Progenitor cell of endocrine pancreas (in vitro differentiated cells): ENCODE results near the gene CHMP4A. TPM values are rescaled to one million over a fixed set of nuclear protein-coding genes. Genes with fewer than 3 reads are reported as not detected.
A peak's percentile ranks its signal among the peaks of the same experiment; 100 is the strongest.

Experiments used
- DNase-seq: peaks from one replicate; pipeline ENCODE4 v3.0.0; 2021; ENCODE audit warnings: low spot score; ENCODE audit not compliant: unreplicated experiment
- H3K27ac Mint-ChIP-seq: 2 replicates; pipeline ENCODE4 v1.8.0; 2021; ENCODE audit warnings: mild to moderate bottlenecking, moderate library complexity, mixed read lengths
- H3K27me3 Mint-ChIP-seq: 2 replicates; pipeline ENCODE4 v1.8.0; 2021; ENCODE audit warnings: mixed read lengths
- H3K36me3 Mint-ChIP-seq: 2 replicates; pipeline ENCODE4 v1.8.0; 2022; ENCODE audit warnings: mixed read lengths; ENCODE audit not compliant: insufficient read depth
- H3K4me1 Mint-ChIP-seq: 2 replicates; pipeline ENCODE4 v1.8.0; 2021; ENCODE audit warnings: low read depth, mixed read lengths
- H3K4me3 Mint-ChIP-seq: 2 replicates; pipeline ENCODE4 v1.8.0; 2021; ENCODE audit warnings: low read depth, mild to moderate bottlenecking, moderate library complexity, mixed read lengths
- H3K9me3 Mint-ChIP-seq: 2 replicates; pipeline ENCODE4 v1.8.0; 2021; ENCODE audit warnings: low read depth, mixed read lengths
- total RNA-seq: library from RNA; stranded (reverse); gene quantifications from 2 replicates; pipeline ENCODE4 v1.2.1, GENCODE V29; 2021
- TF ChIP-seq, protein P1 (sequence below): fragments of 200-600 bp; sonication (generic); IDR thresholded peaks from one replicate; pipeline ENCODE4 v1.5.0; 2021; ENCODE audit warnings: antibody characterized with exemption, mild to moderate bottlenecking; ENCODE audit not compliant: unreplicated experiment

The CHMP4A gene
- total RNA-seq, 1 donor from 2014 or later = 54.3 TPM

DNA sequence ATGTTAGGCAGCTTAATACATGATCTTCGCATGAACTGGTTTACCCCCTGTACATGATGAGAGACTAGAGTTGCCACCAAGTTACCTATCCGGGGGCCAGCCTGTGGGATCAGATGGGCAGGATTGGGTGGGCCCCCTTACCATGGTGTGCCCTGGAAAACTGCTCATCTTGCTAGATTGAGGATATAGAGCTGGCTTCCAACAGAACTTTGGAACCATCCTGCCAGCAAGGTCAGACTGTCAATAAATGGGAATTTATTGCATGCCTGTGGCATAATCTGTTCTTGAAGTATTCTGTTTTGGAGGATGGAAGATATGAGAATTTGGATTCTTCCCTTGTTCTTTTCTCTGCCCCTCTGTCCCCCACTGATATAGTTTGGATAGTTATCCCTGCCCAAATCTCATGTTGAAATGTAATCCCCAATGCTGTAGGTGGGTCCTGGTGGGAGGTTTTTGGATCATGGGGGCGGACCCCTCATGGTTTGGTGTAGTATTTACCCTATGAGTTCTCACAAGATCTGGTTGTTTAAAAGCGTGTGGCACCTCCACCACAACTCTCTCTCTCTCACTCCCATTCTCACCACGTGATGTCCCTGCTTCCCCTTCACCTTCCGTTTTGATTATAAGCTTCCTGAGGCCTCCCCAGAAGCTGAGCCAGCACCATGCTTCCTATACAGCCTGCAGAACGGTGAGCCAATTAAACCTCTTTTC lies 14.3 kb downstream of the CHMP4A start:
- peaks cover 31% of the 10 kb centered on the region for H3K36me3 Mint-ChIP-seq
- no peak overlapping the region for H3K4me3 Mint-ChIP-seq
- peaks cover 12% of the 10 kb centered on the region for H3K9me3 Mint-ChIP-seq
- H3K27ac Mint-ChIP-seq = no peak overlapping the region
- peaks cover 16% of the 10 kb centered on the region for H3K4me1 Mint-ChIP-seq
- H3K27me3 Mint-ChIP-seq = no peaks in the 10 kb centered on the region
- TF ChIP-seq, protein P1, sequence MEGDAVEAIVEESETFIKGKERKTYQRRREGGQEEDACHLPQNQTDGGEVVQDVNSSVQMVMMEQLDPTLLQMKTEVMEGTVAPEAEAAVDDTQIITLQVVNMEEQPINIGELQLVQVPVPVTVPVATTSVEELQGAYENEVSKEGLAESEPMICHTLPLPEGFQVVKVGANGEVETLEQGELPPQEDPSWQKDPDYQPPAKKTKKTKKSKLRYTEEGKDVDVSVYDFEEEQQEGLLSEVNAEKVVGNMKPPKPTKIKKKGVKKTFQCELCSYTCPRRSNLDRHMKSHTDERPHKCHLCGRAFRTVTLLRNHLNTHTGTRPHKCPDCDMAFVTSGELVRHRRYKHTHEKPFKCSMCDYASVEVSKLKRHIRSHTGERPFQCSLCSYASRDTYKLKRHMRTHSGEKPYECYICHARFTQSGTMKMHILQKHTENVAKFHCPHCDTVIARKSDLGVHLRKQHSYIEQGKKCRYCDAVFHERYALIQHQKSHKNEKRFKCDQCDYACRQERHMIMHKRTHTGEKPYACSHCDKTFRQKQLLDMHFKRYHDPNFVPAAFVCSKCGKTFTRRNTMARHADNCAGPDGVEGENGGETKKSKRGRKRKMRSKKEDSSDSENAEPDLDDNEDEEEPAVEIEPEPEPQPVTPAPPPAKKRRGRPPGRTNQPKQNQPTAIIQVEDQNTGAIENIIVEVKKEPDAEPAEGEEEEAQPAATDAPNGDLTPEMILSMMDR = no peak
- DNase-seq = no peak

DNA sequence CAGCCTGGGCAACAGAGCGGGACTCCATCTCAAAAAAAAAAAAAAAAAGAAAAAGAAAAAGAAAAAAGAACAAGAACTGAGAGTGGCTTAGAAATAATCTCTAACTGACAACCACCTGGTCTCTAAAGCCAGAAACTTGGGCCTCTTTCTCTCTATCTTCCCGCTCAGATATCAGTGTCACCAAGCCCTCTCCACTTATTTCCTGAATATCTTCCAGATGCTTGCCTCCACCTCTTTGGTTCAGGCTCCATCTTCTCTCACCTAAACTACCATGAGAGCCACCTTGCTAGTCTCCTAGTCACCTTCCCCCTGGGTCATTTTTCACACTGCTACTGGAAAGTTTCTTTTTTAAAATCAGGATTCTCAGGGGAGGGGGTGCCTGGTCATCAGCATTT lies 16.2 kb downstream of the CHMP4A start:
- DNase-seq = no peak
- peak overlapping the region; percentile 88 for H3K27ac Mint-ChIP-seq
- H3K27me3 Mint-ChIP-seq = no peaks in the 10 kb centered on the region
- H3K9me3 Mint-ChIP-seq = peaks cover 5% of the 10 kb centered on the region
- peak overlapping the region; percentile 91 for H3K4me3 Mint-ChIP-seq
- TF ChIP-seq, protein P1 = no peak
- peaks cover 26% of the 10 kb centered on the region for H3K36me3 Mint-ChIP-seq
- H3K4me1 Mint-ChIP-seq = peaks cover 17% of the 10 kb centered on the region

DNA sequence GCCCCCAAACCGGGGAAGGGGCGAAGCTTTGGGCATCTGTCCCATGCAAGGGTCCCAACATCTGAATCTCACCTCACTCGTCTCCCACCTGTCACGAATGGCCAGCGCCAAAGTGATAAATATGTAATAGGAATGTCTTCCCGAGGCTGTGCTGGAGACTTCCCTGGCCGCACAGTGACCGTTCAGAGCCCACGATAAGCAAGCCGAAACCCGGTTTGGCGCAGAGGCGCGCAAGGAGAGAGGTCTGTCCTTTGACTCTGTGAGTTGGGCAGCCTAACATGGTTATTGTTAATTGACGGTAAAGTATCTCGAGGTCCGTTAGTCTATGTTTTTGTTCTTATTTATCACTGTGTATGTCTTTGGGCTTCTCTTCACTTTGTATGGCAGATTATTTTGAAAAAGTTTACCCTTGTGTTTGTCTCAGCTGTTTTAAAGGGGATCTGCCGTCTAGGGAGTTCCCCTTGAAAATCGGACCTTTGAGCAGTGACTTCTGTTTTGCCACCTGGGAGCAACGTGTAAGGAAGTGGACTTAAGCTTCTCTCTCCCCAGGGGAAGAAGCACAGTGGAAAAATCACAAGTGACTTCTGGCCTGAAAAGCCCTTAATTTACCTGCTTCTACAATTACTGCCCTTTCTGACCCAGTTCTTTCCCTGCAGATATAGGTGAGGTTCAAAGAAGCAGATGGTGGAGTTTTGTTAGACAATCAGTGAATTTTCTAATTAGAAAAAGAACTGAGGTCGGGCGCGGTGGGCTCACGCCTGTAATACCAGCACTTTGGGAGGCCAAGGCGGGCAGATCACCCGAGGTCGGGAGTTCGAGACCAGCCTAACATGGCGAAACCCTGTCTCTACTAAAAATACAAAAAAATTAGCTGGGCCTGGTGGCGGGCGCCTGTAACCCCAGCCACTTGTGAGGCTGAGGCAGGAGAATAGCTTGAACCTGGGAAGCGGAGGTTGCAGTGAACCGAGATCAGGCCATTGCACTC lies 16.9 kb downstream of the CHMP4A start:
- DNase-seq = no peak
- peak overlapping the region; percentile 91 for H3K4me3 Mint-ChIP-seq

DNA sequence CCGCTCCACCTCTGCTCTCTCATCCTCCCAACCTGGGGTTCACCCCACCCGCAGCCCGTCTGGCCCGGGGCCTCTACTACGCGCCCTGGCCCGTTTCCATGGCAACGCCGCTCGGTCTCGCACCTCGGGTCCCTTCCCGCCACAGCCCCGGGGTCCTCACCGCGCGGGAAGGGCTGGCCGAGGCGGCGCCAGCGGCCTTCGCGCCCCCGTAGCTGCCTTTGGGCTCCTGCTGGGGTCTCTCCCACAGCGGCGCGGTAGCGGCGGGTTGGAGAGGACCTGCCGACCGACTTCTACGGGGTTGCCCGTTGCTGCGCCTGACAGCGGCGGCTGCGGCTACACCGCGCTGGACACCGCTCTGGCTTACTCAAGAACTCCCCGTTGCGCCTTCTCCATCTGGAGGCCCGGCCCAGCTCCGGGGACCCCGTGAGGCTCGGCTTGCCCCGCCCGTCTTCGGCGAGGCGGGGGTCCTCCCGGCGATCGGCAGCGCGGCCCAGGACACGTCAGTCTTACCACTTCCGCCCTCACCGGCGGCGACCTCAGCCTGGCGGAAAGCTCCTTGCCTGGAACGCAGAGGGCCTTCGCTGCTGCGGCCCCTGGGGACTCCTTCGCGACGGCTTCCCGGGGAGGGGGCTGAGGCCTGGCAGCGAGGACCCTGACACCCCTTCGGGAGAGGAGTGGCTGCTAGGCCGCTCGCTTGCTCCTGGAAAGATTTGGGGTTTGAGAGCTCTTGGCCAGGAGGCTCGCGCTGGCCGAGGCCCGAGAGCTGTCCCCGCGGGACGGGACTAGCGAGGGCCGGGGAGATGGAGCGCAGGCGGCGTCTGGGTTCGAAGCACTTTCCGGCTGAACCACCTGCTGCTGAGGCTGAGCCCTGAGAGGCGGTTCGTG lies 17.9 kb downstream of the CHMP4A start, which contains the start of gene TM9SF1:
TSS of gene TM9SF1 (minus strand) at position 256 of the 885 bp plus-strand sequence. CDS start 422 bp downstream, outside the sequence.
- DNase-seq = peak; percentile 63
- Mint-ChIP-seq H3K36me3 (peaks cover 24% of the 10 kb centered on the region), H3K9me3 (no peaks in the 10 kb centered on the region), H3K4me3 (peak within 1 kb of the TSS; percentile 91), H3K4me1 (peaks cover 17% of the 10 kb centered on the region), H3K27me3 (no peaks in the 10 kb centered on the region), H3K27ac (peak within 1 kb of the TSS; percentile 97)
- TF ChIP-seq, protein P1 = no peak

More for the DNA sequence above, 16.9 kb downstream of the CHMP4A start:
- Mint-ChIP-seq H3K27me3 (no peaks in the 10 kb centered on the region), H3K4me1 (peaks cover 17% of the 10 kb centered on the region), H3K9me3 (peaks cover under 1% of the 10 kb centered on the region), H3K36me3 (peaks cover 23% of the 10 kb centered on the region), H3K27ac (peak overlapping the region; percentile 97)
- TF ChIP-seq, protein P1 = no peak
